ENCODE data around the gene EXTL2.
"Not testable (repeated sequence)": the region's sequence is repeated elsewhere in the genome, so short reads cannot be mapped to it uniquely, and the experiment has no call there.

The EXTL2 gene

GRCh38 chr1:100855116-100855515 lies 39.5 kb downstream of the EXTL2 start:
- DNase-seq = not testable (repeated sequence)

GRCh38 chr1:100852976-100853375 lies 41.7 kb downstream of the EXTL2 start:
- no peak for DNase-seq

- no peak for DNase-seq
These were observed 42.9 kb downstream of the EXTL2 start for GRCh38 chr1:100851726-100852125.

- DNase-seq = peak in 2 of 4 experiments; percentile 4 to 16
These were observed 47.1 kb downstream of the EXTL2 start for GRCh38 chr1:100847361-100848082.

- DNase-seq = not testable (repeated sequence)
These were observed 51.5 kb downstream of the EXTL2 start for GRCh38 chr1:100843160-100843559.

GRCh38 chr1:100835866-100836842 lies 58.5 kb downstream of the EXTL2 start:
- no peak for DNase-seq

- DNase-seq = peak in 3 of 4 experiments; percentile 12 to 43 (median 31)
These were observed 59.6 kb downstream of the EXTL2 start for GRCh38 chr1:100834777-100835660.

GRCh38 chr1:100832694-100833428 lies 61.8 kb downstream of the EXTL2 start:
- DNase-seq = no peak

GRCh38 chr1:100825666-100826065 lies 69.0 kb downstream of the EXTL2 start:
- not testable (repeated sequence) for DNase-seq
